RPMI7951 (cell line): ENCODE data around the gene RELL1. TPM values are rescaled to one million over a fixed set of nuclear protein-coding genes. Genes with fewer than 3 reads are reported as not detected.

Experiments used
- DNase-seq: peaks from one replicate; pipeline ENCODE4 v3.0.0-alpha.2; 2012; ENCODE audit warnings: low read depth
- total RNA-seq: library from RNA; depleted of rRNA; stranded (reverse); fragments of >200 nt; shearing (Covaris generic); gene quantifications from 2 replicates; pipeline ENCODE4 v1.2.3, GENCODE V29; 2014

The RELL1 gene
- total RNA-seq, 1 experiment from 2014 or later = 42.1 TPM

GRCh38 chr4:37639551-37640285 lies 46.5 kb downstream of the RELL1 start:
- DNase-seq = no peak

- DNase-seq = no peak
Observed at GRCh38 chr4:37635155-37635554, 51.0 kb downstream of the RELL1 start.

- DNase-seq = no peak
Observed at GRCh38 chr4:37634180-37634579, 52.0 kb downstream of the RELL1 start.

- no peak for DNase-seq
Observed at GRCh38 chr4:37632836-37633235, 53.3 kb downstream of the RELL1 start.

GRCh38 chr4:37631551-37631950 lies 54.6 kb downstream of the RELL1 start:
- DNase-seq = no peak

- DNase-seq = peak; percentile 13
Observed at GRCh38 chr4:37629713-37630112, 56.5 kb downstream of the RELL1 start.

GRCh38 chr4:37628977-37629609 lies 57.1 kb downstream of the RELL1 start:
- DNase-seq = peak; percentile 86

- peak; percentile 41 for DNase-seq
Observed at GRCh38 chr4:37627263-37627662, 58.9 kb downstream of the RELL1 start.

GRCh38 chr4:37625499-37625898 lies 60.7 kb downstream of the RELL1 start:
- DNase-seq = no peak

GRCh38 chr4:37623940-37624339 lies 62.2 kb downstream of the RELL1 start:
- no peak for DNase-seq

GRCh38 chr4:37623125-37623524 lies 63.1 kb downstream of the RELL1 start:
- DNase-seq = no peak

- DNase-seq = no peak
Observed at GRCh38 chr4:37620176-37620575, 66.0 kb downstream of the RELL1 start.

GRCh38 chr4:37615720-37616063 lies 70.5 kb downstream of the RELL1 start:
- DNase-seq = no peak

GRCh38 chr4:37615059-37615719 lies 71.0 kb downstream of the RELL1 start:
- DNase-seq = no peak

GRCh38 chr4:37612811-37613210 lies 73.4 kb downstream of the RELL1 start:
- no peak for DNase-seq

GRCh38 chr4:37609626-37610025 lies 76.5 kb downstream of the RELL1 start:
- DNase-seq = no peak

- DNase-seq = no peak
Observed at GRCh38 chr4:37607018-37607417, 79.2 kb downstream of the RELL1 start.

- DNase-seq = no peak
Observed at GRCh38 chr4:37605843-37606565, 80.2 kb downstream of the RELL1 start.

GRCh38 chr4:37604461-37604860 lies 81.7 kb downstream of the RELL1 start:
- peak; percentile 51 for DNase-seq

GRCh38 chr4:37603711-37604110 lies 82.5 kb downstream of the RELL1 start:
- DNase-seq = no peak

GRCh38 chr4:37603070-37603468 lies 83.1 kb downstream of the RELL1 start:
- peak; percentile 68 for DNase-seq

GRCh38 chr4:37602454-37603069 lies 83.6 kb downstream of the RELL1 start:
- no peak for DNase-seq
